SK-MEL-5 (cell line): ENCODE measurements around the gene ADD2. TPM values are rescaled to one million over a fixed set of nuclear protein-coding genes. Genes with fewer than 3 reads are reported as not detected.

Source experiments
- DNase-seq: peaks from one replicate; pipeline ENCODE4 v3.0.0-alpha.2; 2016; ENCODE audit warnings: low read depth, low spot score
- in situ Hi-C: cut with HindIII; loops from 2 replicates; pipeline ENCODE4 v1.10.0; 2016; ENCODE audit warnings: low sequenced_read_pairs, high pct_unique_total_duplicates, low pct_unique_long_range_greater_than_20kb
- total RNA-seq: library from RNA; depleted of rRNA; stranded (reverse); fragments of >200 nt; shearing (Covaris generic); gene quantifications from 2 replicates; pipeline ENCODE4 v1.2.3, GENCODE V29; 2014

Gene ADD2
- total RNA-seq, 1 experiment from 2014 or later = 5.2 TPM

DNA sequence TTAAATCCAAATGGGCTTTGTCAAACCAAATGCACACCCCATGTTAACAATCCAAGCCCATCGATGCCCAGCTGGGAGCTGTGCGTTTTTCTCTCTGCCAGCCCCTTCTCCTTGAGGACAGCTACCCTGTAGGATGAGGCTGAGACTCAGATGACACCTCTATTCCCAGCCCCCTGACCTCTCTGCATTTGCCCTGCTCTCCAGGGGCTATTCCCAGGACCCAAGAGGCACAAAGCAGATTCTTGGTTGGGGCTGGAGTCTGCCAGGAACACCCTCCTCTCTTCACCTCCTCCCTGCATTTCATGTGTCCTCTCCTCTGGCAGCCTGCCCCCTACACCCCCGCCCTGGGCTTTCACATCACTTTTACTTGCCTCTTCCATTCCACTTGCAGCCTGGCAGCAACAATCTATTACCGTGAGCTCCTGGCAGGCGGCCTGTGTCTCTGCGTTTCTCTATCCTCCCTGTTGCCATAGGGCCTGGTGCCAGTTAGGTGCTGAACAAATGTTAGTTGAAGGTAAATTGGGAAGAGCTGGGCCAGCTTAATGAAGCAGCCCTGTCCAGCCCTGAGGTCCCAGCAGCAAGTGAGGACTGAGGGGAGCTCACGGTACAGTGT is 51.8 kb downstream of the ADD2 start:
- DNase-seq = no peak
- in situ Hi-C loops = no loop called here

DNA sequence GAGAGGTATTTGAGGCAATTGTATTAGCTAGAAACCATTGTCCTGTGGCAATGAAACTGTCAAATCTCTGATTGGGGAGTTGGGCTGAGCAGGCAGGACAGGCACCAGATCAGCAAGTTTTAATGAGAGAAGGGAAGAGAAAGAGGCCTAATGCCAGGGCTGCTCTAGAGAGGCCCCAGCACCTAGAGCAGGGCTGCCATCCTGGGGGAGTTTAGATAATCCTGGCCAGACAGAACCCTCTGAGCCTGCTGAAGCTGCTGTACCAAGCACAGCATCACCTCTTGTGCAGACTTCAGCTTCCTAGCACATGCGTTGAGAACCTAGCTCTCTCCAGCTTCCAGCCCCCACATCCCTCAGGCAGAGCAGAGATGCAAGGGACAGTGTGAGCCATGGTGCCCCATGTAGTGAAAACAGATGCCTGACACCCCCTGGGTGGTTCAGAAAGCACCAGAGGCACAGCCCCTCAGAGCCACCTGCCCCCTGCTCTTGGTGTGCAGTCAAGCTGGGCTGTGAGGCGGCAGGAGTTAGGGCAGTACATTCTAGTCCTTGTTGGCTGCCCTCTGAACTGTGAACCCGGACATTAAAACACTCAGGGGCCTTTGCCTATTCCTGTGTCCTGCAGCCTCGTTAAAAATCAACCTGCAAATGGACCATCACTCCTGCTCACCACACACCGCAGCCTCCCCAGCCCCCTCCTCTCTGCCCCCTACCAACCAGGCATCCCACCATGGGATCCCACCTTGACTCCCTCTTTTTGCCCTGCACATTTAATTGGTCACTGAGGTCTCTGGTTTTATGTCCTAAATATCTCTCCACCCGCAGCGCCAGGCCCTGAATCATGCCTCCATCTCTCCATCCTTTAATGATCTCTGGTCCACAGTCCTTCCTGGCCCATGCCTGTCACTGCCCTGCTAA is 52.7 kb downstream of the ADD2 start:
- no peak for DNase-seq
- in situ Hi-C loops = no loop called here

DNA sequence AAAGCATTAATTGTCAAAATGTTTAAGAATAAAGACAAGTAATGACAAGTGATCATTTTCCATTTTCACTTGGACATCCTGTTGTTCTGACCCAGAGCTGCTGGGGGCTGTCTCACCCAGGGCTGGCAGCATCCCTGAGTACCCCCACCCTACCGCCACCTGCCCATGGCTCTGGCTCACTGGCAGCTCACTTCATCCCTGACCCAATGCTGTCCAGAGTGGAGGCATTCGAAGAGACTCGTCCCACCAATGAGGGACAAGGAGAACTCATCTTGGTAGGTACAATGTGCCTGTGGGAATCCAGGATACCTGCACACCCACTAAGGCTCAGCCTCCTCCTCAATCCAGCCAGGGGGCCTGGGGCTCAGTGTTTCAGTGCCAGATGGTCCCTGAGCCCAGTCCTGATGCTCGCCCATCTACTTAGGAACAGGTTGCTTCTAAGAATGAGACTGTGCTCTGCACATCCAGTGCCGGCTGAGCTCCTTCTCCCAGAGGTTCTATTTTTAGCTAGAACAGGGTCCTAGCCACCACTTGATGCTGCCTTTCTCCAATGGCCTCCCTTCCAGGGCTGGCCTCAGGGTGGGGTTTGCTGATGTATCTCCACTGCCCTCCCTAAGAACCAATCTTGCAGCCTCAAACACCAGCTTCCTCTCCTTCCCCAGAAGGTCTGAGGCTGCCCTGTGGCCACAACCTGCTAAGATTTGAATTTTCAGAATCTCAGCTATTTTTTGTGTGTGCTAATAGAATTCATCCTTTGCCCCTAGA is 53.7 kb downstream of the ADD2 start:
- no peak for DNase-seq
- in situ Hi-C loops = no loop called here

- DNase-seq = no peak
- in situ Hi-C loops = no loop called here
Observed at GRCh38 chr2:70712916-70713315, 55.1 kb downstream of the ADD2 start.

GRCh38 chr2:70711191-70711590 is 56.8 kb downstream of the ADD2 start:
- no peak for DNase-seq
- in situ Hi-C loops = no loop called here

GRCh38 chr2:70710038-70710690 is 57.8 kb downstream of the ADD2 start:
- no peak for DNase-seq
- in situ Hi-C loops = no loop called here

GRCh38 chr2:70709275-70710037 is 58.5 kb downstream of the ADD2 start:
- in situ Hi-C loops = no loop called here
- no peak for DNase-seq

GRCh38 chr2:70708376-70709199 is 59.4 kb downstream of the ADD2 start:
- DNase-seq = no peak
- in situ Hi-C loops = no loop called here

DNA sequence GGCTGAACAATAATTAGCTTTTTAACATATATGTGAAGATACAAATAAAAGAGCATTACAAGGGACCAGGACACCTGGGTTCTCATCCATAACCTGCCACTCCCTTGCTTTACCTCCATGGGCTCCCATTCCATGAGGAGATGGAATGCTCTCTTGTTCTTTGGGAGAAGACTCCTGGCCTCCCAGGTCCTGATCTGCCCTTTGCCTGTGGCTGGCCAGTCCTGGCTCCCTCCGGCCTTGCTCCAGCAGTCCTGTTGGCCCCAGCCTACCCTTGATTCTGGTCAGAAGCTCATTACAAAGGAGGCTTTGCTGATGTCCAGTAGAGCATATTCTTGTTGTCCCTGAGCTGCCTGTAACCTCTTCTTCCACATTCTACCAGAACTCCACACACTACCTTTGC is 60.3 kb downstream of the ADD2 start:
- no peak for DNase-seq
- in situ Hi-C loops = no loop called here

DNA sequence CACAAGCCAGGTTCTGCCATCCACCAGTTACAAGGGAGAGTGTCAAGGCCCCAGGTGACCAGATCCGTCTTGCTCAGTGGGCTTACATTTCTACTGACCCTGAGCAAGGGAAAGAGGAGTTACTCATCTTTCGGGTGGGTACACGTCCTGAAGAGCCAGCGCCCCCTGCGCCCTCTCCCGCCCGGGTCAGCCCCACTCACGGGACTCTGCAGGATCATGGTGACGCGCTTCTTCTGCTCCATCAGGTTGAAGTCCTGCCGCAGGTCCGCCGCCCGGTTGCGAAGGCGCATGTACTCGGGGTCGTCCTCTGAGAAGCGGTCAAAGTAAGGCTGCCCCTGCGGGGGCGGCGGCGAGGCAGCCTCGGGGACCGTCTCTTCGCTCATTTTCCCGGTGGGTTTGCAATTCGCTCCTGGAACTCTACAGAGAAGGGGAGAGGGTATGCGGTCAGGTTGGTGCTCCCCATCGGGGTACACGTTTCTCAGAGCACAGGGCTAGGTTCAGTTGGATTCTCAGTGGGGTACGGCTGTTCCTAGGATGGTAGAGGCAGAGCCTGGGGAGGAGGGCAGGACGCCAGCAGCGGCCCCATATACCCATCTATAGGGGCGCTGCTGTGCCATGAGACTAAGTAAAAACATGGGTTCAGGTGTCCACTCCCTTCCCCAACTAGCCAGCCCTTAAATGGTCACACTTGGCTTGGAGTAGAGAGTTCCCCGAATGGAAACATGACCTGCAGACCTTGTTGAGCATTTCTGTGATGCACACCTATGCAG is 61.8 kb downstream of the ADD2 start:
- in situ Hi-C loops = no loop called here
- no peak for DNase-seq

DNA sequence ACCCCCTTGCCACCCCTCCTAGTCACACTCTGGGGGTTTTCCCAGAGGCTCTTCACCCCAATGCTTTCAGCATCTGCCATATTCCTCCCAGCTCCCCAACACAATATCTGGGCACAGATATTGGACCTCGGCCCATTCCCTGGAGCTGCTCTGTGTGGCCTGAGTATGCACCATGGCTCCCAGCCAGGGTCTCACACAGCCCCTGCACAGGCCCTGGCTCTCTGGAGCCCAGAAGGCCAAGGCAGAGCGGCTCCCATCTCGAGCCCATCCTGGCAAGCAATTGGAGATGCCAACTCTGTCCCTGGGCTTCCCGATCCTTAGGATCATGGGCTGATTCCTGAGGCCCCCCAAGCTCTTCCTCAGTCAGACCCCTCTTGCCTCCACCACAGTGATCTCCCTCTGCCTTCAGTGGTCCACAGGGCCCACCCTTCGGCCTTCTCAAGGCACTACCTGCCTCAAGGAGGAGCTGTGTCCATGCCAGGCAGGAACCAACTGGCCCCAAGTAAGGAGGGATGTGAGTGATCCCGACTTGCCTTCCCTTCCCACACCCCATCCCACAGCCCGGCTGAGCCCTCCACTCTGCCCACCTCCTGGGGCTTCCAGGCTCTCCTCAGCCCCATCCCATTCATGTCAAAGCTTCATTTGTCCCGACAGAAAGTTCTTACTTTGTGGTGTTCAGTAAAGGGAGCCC is 62.7 kb downstream of the ADD2 start:
- in situ Hi-C loops = no loop called here
- DNase-seq = no peak

GRCh38 chr2:70703900-70704549 is 64.0 kb downstream of the ADD2 start:
- in situ Hi-C loops = no loop called here
- DNase-seq = no peak

DNA sequence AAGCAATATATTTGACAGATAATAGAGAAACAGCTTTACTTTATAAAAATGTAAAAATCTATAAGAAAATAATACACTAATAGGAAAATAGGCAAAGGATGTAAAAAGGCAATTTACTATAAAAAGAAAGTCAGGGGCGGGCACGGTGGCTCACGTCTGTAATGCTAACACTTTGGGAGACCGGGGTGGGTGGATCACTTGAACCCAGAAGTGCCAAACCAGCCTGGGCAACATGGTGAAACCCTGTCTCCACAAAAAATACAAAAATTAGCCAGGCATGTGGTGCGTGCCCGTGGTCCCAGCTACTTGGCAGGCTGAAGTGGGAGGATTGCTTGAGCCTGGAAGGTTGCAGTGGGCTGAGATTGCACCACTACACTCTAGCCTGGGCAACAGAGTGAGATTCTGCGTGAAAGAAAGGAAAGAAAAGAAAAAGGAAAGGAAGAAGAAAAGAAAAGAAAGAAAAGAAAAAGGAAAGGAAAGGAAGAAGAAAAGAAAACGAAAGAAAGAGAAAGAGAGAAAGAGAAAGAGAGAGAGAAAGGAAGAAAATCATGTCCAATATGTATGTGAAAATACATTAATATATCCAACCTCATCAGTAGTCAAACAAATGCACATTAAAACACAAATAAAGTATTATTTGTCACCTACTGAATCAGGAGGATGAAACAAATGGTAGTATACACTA is 65.1 kb downstream of the ADD2 start:
- DNase-seq = no peak
- in situ Hi-C loops = no loop called here

GRCh38 chr2:70698847-70699246 is 69.2 kb downstream of the ADD2 start:
- in situ Hi-C loops = no loop called here
- DNase-seq = no peak
